Fibroblast of lung (primary cell): ENCODE measurements around the gene BCAS3.

Source experiments
- CTCF ChIP-seq, 2 donors: IDR thresholded peaks in 1 of 2; conservative IDR thresholded peaks in 1 of 2; 1 replicate in 1 of 2; 2 replicates in 1 of 2; pipeline ENCODE4 v1.5.1; 2011 to 2012; ENCODE audit warnings: low read length in 2 of 2, control low read depth in 1 of 2, inconsistent platforms in 1 of 2, low read depth in 1 of 2, mild to moderate bottlenecking in 1 of 2
- EZH2 ChIP-seq: IDR thresholded peaks from 2 replicates; pipeline ENCODE4 v1.5.1; 2012; ENCODE audit warnings: low read length, control low read depth, mild to moderate bottlenecking; ENCODE audit errors: missing control alignments

- no peak for TF ChIP-seq CTCF (conservative IDR thresholded peaks at IDR 0.05 in 1 of 2, IDR thresholded peaks at IDR 0.05 in 1 of 2; ENCODE audit: low read depth in 1 of 2, low read length in 2 of 2)
- TF ChIP-seq EZH2 = no peak
These were observed 461.6 kb downstream of the BCAS3 start for GRCh38 chr17:61139219-61139618.
